ENCODE data around the gene CCDC160. TPM values are rescaled to one million over a fixed set of nuclear protein-coding genes. Genes with fewer than 3 reads are reported as not detected.

Gene CCDC160
- total RNA-seq, 1 donor from 2014 or later: 0.69 TPM

DNA sequence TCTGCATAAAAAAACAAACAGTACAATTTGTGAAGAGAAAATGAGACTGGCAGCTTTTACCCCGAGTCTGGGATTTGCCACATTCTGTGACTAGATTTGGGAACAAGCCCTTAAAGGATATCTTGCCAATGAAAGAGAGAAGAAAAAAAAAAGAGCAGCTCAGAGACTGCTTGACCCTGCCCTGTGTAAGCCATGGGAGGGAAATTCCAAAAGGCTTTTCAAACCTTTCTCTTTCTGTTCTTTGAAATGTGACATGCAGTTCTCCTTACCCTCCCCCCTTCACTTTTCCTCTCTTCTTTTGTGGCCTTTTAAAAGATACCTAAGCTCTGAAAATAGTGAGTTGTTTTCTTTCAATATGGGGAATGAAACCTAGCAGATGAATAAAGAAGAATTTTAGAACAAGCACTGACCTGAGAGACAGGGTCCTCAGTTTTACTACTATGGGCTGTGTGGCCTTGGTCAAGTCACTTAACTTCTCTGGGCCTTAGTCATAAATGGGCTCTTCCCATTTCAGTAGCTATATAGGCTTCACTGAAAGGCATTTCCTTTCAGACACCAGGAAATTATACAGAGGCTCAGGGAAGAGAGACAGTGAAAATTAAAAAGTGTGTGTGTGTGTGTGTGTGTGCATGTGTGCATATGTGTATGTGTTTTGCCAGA is 5.1 kb downstream of the CCDC160 start:
- Mint-ChIP-seq H3K27ac (ENCODE audit: unreplicated experiment) (no peak overlapping the region), H3K9me3 (ENCODE audit: unreplicated experiment) (no peaks in the 10 kb centered on the region), H3K27me3 (ENCODE audit: unreplicated experiment) (peaks cover 2% of the 10 kb centered on the region), H3K4me3 (ENCODE audit: unreplicated experiment) (no peak overlapping the region), H3K36me3 (ENCODE audit: unreplicated experiment) (no peaks in the 10 kb centered on the region), H3K4me1 (ENCODE audit: low read depth, unreplicated experiment) (no peaks in the 10 kb centered on the region)
- no peak for DNase-seq
- TF ChIP-seq, protein P1, sequence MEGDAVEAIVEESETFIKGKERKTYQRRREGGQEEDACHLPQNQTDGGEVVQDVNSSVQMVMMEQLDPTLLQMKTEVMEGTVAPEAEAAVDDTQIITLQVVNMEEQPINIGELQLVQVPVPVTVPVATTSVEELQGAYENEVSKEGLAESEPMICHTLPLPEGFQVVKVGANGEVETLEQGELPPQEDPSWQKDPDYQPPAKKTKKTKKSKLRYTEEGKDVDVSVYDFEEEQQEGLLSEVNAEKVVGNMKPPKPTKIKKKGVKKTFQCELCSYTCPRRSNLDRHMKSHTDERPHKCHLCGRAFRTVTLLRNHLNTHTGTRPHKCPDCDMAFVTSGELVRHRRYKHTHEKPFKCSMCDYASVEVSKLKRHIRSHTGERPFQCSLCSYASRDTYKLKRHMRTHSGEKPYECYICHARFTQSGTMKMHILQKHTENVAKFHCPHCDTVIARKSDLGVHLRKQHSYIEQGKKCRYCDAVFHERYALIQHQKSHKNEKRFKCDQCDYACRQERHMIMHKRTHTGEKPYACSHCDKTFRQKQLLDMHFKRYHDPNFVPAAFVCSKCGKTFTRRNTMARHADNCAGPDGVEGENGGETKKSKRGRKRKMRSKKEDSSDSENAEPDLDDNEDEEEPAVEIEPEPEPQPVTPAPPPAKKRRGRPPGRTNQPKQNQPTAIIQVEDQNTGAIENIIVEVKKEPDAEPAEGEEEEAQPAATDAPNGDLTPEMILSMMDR (IDR thresholded peaks at IDR 0.05; ENCODE audit: partially characterized antibody, unreplicated experiment): no peak

DNA sequence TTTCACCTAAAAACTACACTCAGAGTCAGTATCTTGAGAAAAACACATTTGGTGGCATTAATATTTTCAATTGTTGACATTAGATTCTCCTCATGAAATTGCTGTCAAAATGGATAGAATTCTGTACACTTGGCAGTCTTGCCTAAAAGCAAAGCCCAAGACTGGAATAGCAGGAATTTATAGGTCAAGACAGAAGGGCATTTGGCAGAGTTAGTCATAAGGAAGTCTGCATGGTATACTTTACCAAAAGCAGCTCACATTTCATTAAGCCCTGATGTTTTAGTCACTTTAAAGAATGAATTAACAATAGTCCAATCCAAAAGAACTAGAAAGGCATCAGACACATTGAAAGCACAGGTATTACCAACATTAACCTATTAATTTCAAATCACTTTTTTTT is 7.1 kb downstream of the CCDC160 start:
- Mint-ChIP-seq H3K4me3 (ENCODE audit: unreplicated experiment) (no peak overlapping the region), H3K27ac (ENCODE audit: unreplicated experiment) (no peak overlapping the region), H3K9me3 (ENCODE audit: unreplicated experiment) (no peaks in the 10 kb centered on the region), H3K27me3 (ENCODE audit: unreplicated experiment) (peaks cover 2% of the 10 kb centered on the region), H3K4me1 (ENCODE audit: low read depth, unreplicated experiment) (no peaks in the 10 kb centered on the region), H3K36me3 (ENCODE audit: unreplicated experiment) (no peaks in the 10 kb centered on the region)
- TF ChIP-seq, protein P1 (IDR thresholded peaks at IDR 0.05; ENCODE audit: partially characterized antibody, unreplicated experiment): no peak
- no peak for DNase-seq

- TF ChIP-seq, protein P1 (IDR thresholded peaks at IDR 0.05; ENCODE audit: partially characterized antibody, unreplicated experiment): no peak
- DNase-seq: no peak
- no peak overlapping the region for H3K27ac Mint-ChIP-seq (ENCODE audit: unreplicated experiment)
- H3K4me3 Mint-ChIP-seq (ENCODE audit: unreplicated experiment): no peak overlapping the region
- no peaks in the 10 kb centered on the region for H3K36me3 Mint-ChIP-seq (ENCODE audit: unreplicated experiment)
- H3K9me3 Mint-ChIP-seq (ENCODE audit: unreplicated experiment): no peaks in the 10 kb centered on the region
- no peaks in the 10 kb centered on the region for H3K4me1 Mint-ChIP-seq (ENCODE audit: low read depth, unreplicated experiment)
- H3K27me3 Mint-ChIP-seq (ENCODE audit: unreplicated experiment): peaks cover 2% of the 10 kb centered on the region
Observed at GRCh38 chrX:134246282-134246681, 9.3 kb downstream of the CCDC160 start.

DNA sequence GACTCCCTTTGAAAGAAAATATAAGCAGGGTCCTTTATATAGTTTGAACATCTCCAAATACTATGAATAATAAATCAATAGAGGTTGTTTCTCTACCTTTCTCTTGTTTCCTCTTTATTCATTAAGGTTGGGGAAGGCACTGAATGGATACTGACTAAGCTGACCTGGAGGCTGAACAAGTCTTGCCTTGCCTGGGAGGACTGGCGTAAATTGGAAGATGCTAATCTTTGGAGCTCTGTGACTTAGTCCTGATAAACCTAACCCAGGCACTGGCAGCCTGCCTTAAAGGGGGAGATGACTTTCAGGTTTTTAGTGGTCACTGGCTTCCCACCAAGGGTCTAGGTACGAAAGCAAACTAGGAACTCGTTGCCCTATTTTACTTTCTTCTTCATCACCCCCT is 10.5 kb downstream of the CCDC160 start:
- no peak for DNase-seq
- H3K4me1 Mint-ChIP-seq (ENCODE audit: low read depth, unreplicated experiment): no peaks in the 10 kb centered on the region
- peaks cover 2% of the 10 kb centered on the region for H3K27me3 Mint-ChIP-seq (ENCODE audit: unreplicated experiment)
- H3K27ac Mint-ChIP-seq (ENCODE audit: unreplicated experiment): no peak overlapping the region
- TF ChIP-seq, protein P1 (IDR thresholded peaks at IDR 0.05; ENCODE audit: partially characterized antibody, unreplicated experiment): no peak
- H3K9me3 Mint-ChIP-seq (ENCODE audit: unreplicated experiment): no peaks in the 10 kb centered on the region
- no peaks in the 10 kb centered on the region for H3K36me3 Mint-ChIP-seq (ENCODE audit: unreplicated experiment)
- no peak overlapping the region for H3K4me3 Mint-ChIP-seq (ENCODE audit: unreplicated experiment)

GRCh38 chrX:134249241-134249640 is 12.3 kb downstream of the CCDC160 start:
- DNase-seq: no peak
- no peaks in the 10 kb centered on the region for H3K36me3 Mint-ChIP-seq (ENCODE audit: unreplicated experiment)
- H3K27me3 Mint-ChIP-seq (ENCODE audit: unreplicated experiment): peaks cover 2% of the 10 kb centered on the region
- H3K9me3 Mint-ChIP-seq (ENCODE audit: unreplicated experiment): no peaks in the 10 kb centered on the region
- H3K4me1 Mint-ChIP-seq (ENCODE audit: low read depth, unreplicated experiment): no peaks in the 10 kb centered on the region
- H3K4me3 Mint-ChIP-seq (ENCODE audit: unreplicated experiment): no peak overlapping the region
- TF ChIP-seq, protein P1 (IDR thresholded peaks at IDR 0.05; ENCODE audit: partially characterized antibody, unreplicated experiment): no peak
- H3K27ac Mint-ChIP-seq (ENCODE audit: unreplicated experiment): no peak overlapping the region

All from glutamatergic neuron (in vitro differentiated cells).